ENCODE data around the gene ARVCF.

Gene ARVCF, protein sequence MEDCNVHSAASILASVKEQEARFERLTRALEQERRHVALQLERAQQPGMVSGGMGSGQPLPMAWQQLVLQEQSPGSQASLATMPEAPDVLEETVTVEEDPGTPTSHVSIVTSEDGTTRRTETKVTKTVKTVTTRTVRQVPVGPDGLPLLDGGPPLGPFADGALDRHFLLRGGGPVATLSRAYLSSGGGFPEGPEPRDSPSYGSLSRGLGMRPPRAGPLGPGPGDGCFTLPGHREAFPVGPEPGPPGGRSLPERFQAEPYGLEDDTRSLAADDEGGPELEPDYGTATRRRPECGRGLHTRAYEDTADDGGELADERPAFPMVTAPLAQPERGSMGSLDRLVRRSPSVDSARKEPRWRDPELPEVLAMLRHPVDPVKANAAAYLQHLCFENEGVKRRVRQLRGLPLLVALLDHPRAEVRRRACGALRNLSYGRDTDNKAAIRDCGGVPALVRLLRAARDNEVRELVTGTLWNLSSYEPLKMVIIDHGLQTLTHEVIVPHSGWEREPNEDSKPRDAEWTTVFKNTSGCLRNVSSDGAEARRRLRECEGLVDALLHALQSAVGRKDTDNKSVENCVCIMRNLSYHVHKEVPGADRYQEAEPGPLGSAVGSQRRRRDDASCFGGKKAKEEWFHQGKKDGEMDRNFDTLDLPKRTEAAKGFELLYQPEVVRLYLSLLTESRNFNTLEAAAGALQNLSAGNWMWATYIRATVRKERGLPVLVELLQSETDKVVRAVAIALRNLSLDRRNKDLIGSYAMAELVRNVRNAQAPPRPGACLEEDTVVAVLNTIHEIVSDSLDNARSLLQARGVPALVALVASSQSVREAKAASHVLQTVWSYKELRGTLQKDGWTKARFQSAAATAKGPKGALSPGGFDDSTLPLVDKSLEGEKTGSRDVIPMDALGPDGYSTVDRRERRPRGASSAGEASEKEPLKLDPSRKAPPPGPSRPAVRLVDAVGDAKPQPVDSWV

DNA sequence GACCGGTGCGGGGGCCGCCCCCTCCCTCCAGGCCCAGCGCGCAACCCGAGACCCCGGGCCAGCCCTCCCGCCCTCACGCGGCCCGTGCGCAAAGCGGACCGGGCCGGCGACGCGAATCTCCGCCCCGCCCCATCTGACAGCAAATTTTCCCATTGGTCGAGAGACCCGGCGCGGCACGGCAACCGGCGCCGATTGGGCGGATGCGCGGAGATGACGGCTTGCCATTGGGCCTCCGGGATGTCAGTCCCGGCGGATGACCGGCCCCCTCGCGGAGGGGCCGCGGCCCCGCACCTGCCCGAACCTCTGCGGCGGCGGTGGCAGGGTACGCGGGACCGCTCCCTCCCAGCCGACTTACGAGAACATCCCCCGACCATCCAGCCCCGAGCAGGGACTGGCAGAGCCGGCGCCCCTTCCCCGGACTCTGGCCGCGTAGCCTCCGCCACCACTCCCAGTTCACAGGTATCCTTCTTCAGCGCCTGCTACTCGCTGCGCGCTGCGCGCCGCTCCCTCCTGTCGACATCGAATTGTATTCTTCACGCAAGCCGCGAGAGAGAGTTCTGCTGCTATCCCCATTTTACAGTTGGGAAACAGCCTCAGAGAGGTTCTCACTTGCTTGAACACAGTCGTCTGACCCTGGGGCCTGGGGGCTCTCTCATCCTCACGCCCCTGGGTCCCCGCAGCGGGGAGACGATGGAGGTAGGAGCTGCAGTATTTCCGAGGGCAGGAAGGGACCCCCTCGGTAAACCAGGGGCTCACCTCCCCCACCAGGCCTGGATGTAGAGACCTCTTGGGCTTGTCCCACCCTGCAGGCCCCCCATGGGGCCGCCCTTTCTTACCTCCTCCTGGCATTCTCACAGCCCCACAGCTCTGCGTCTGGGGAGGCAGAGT is at the start of gene ARVCF:
Gene ARVCF, minus strand, starts transcription at position 90 of the 888 bp plus-strand sequence. CDS start 26,029 bp downstream, outside the sequence.
- DNase-seq = peak; percentile 79

- DNase-seq = no peak
Observed at GRCh38 chr22:20065896-20066616, 49.4 kb upstream of the ARVCF start.

GRCh38 chr22:20064545-20065262 is 48.1 kb upstream of the ARVCF start:
- no peak for DNase-seq

GRCh38 chr22:20064140-20064480 is 47.5 kb upstream of the ARVCF start:
- no peak for DNase-seq

DNA sequence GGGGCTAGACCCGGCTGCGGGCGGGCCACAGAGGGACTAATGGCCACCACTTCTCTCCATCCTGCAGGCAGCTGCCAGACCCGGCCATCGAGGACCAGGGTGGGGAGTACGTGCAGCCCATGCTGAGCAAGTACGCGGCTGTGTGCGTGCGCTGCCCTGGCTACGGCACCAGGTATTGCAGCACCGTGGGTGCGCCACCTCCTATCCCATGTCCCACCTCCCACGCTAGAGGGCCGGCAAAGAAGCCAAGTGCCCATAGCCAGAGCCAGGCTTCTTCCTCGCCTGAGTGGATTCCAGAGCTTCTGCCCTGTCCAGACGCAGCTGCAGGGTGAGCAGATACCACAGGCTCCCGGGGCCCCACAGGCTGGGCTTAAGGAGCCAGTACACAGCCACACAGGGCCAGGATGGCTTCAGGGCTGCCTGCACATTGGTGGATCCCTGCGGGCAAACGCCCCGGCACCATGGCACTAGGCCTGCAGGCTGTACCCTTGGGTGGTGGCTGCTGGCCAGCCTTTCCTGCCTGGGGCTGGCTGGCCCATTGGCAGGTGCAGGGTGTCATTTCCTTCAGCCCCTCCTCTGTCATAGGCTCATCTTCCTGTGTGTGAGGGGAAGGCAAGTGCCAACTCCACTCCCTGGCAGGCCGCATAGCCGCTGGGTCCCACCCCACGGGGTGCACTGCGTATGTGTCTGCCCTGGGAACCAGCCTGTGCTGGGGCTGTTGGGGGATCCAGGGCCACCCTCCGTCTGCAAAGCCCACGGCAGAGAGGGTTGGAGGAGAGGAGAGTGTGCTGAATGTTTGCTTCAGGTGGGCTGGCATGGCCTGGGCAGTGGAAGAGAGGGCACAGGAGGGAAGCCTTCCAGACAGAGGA is 46.9 kb upstream of the ARVCF start:
- no peak for DNase-seq

GRCh38 chr22:20062766-20063083 is 46.1 kb upstream of the ARVCF start:
- DNase-seq = no peak

DNA sequence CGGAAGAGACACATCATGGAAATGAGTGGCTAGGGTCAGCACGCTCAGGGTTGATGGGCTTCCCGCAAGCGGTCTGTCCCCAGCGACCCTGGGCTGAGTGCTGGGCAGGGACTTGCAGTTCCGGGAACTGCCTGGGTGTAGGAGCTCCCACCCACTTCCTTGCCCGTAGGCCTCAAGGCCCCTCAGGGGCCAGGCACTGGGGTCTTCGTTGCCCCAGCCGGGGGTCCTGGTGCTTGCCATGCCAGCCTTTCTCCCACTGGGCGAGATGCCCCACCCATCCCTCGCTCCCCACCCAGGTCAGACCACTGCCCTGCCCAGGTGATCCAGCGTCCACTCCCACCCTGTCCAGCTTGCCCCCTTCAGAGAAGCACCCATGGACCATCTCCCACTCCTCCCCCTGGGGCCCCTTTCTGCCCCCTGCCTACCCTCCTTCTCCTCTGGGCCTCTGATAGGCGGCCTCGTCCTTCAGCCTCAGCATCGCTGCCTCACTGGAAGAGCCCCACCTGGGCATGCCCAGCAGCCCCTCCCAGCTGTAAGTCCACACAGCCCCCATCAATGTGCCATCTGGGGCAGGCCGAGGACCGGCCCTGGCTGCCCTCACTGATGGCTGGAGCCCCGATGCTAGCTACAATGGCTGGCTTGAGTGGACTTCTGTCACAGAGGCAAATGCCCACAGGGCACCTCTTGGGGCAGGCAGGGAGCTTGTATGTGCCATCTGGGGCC is 45.6 kb upstream of the ARVCF start:
- no peak for DNase-seq

DNA sequence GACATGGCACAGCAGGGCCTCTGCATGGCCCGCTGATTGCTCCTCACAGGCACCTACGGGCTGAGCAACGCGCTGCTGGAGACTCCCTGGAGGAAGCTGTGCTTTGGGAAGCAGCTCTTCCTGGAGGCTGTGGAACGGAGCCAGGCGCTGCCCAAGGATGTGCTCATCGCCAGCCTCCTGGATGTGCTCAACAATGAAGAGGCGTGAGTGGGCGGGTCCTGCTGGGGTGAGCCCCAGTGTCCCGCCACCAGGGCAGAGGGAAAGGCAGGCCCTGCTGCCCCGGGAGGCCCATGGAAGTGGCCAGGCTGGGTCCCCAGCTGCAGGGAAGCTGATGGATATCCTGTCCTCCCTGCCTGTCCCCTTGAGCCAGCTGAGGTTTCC is 44.8 kb upstream of the ARVCF start:
- no peak for DNase-seq

GRCh38 chr22:20060700-20061480 is 44.3 kb upstream of the ARVCF start:
- DNase-seq = no peak

- no peak for DNase-seq
Observed at GRCh38 chr22:20058989-20059770, 42.6 kb upstream of the ARVCF start.

- no peak for DNase-seq
Observed at GRCh38 chr22:20057596-20058268, 41.1 kb upstream of the ARVCF start.

DNA sequence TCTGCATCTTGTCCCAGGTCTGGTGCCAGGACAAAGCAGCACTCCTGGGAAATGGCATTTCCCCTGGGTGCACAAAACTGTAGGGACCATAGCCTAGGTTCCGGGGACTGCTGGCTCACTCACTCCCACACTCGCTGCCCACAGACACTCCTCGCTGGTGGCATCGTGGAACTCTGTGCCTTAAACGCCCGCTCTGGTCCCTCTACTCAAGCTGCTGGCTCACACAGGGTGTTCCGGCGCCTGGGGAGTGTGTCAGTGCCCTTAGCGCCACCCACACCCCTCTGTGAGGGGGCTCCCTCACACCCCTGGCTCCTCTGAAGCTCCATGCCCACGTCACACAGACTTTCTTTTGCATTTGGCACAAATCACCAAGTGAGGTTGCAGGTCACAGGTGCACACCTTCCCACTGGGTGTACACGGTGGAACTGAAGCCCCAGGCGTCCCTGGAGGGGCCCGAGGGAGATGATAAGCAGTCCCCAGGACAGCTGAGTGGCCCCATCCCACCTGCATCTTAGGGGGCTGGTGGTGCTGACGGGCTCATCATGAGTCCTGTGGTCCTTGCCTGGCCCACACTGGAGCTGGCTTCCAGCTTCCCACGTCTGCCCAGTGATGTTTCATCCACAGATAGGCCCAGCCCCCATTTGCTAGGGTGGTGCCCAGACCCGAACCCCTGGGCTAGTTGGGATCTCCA is 40.2 kb upstream of the ARVCF start:
- DNase-seq = no peak

GRCh38 chr22:20056161-20056560 is 39.5 kb upstream of the ARVCF start:
- no peak for DNase-seq

DNA sequence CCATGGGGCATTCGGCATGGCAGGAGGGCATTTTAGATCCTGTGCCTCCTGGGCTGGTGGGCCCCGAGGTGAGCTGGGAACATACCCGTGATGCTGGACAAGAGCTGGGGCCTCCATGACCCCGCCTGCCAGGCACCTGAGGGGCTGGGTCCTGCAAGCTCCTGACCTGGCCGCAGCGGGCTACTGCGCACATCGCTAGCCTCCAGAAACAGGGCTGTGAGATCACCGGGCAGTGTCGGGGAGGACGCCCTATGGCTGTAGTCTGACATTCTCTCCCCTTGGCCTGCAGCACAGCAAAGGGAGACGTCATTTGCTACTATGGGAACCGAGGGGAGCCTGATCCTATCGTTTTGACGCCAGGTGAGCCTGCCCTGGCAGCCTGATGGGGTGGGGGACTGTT is 39.0 kb upstream of the ARVCF start:
- no peak for DNase-seq

DNA sequence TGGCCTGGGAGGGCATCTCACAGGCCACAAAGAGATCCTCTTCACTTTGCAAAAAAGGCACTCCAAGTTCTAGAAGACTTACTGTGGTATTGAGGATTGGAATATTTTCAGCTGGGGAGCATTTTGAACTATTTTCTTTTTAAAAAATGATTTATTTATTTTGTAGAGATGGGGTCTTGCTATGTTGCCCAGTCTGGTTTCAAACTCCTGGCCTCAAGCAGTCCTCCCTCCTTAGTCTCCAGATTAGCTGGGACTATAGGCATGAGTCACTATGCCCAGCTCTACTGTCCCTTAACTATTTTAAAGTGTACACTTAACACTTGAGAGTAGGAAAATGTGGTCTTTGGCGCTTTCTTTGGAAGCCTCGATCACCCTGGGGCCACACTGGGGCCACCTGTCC is 38.5 kb upstream of the ARVCF start:
- no peak for DNase-seq

GRCh38 chr22:20054485-20054884 is 37.9 kb upstream of the ARVCF start:
- no peak for DNase-seq

- DNase-seq = no peak
Observed at GRCh38 chr22:20054034-20054427, 37.4 kb upstream of the ARVCF start.

Measured in NCI-H1105 (cell line).